ENCODE measurements around the gene PDIA5.

DNA sequence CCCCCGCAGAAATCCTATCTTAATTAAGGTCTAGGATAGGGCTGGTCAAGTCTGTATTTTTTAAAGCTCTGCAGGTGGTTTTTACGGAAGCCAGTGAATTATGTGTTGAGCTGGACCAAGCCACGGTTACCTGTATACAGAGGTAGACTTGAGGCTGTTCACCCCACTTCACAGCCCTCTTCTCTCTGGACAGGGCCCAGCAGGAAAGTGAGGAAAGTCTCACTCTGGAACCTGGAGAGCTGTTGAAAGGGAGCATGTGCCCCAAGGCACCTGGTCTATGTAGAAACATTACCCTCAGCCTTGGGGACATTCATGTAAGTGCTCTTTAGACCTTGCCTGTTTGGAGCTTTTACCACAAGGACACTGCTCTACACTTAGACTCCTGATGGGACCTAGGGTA, 46.1 kb upstream of the PDIA5 start:
- TF ChIP-seq POLR2A (IDR thresholded peaks at IDR 0.05): no peak
- TF ChIP-seq, protein P1, sequence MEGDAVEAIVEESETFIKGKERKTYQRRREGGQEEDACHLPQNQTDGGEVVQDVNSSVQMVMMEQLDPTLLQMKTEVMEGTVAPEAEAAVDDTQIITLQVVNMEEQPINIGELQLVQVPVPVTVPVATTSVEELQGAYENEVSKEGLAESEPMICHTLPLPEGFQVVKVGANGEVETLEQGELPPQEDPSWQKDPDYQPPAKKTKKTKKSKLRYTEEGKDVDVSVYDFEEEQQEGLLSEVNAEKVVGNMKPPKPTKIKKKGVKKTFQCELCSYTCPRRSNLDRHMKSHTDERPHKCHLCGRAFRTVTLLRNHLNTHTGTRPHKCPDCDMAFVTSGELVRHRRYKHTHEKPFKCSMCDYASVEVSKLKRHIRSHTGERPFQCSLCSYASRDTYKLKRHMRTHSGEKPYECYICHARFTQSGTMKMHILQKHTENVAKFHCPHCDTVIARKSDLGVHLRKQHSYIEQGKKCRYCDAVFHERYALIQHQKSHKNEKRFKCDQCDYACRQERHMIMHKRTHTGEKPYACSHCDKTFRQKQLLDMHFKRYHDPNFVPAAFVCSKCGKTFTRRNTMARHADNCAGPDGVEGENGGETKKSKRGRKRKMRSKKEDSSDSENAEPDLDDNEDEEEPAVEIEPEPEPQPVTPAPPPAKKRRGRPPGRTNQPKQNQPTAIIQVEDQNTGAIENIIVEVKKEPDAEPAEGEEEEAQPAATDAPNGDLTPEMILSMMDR (IDR thresholded peaks at IDR 0.05): no peak
